ENCODE measurements around the gene WAC. TPM values are rescaled to one million over a fixed set of nuclear protein-coding genes. Genes with fewer than 3 reads are reported as not detected.

Gene WAC
- total RNA-seq, 2 donors from 2014 or later = 75.4 to 94.1 TPM

- Histone ChIP-seq H3K4me1 (no peaks in the 10 kb centered on the region), H3K9me3 (peaks cover 0 to 8% of the 10 kb centered on the region in 2 donors), H3K36me3 (peaks cover 25% of the 10 kb centered on the region), H3K4me3 (no peak overlapping the region), H3K27me3 (no peaks in the 10 kb centered on the region), H3K27ac (no peak overlapping the region)
- no peak for DNase-seq (ENCODE audit: low spot score)
- TF ChIP-seq CTCF (IDR thresholded peaks at IDR 0.05) = no peak
These were observed 9.1 kb upstream of the WAC start for GRCh38 chr10:28523725-28524252.

GRCh38 chr10:28530751-28531150 is 2.2 kb upstream of the WAC start:
- DNase-seq (ENCODE audit: low spot score) = no peak
- Histone ChIP-seq H3K4me3 (no peak overlapping the region), H3K36me3 (peaks cover 13% of the 10 kb centered on the region), H3K27me3 (no peaks in the 10 kb centered on the region), H3K9me3 (no peaks in the 10 kb centered on the region), H3K27ac (no peak overlapping the region), H3K4me1 (peaks cover 0 to 32% of the 10 kb centered on the region in 2 donors)
- no peak for TF ChIP-seq CTCF (IDR thresholded peaks at IDR 0.05)

- Histone ChIP-seq H3K36me3 (peaks cover 34% of the 10 kb centered on the region), H3K27me3 (no peaks in the 10 kb centered on the region), H3K9me3 (no peaks in the 10 kb centered on the region), H3K4me3 (peak overlapping the region; percentile 94 to 97), H3K27ac (peak overlapping the region; percentile 99), H3K4me1 (peaks cover 0 to 51% of the 10 kb centered on the region in 2 donors)
- TF ChIP-seq CTCF (IDR thresholded peaks at IDR 0.05) = no peak
- DNase-seq (ENCODE audit: low spot score) = no peak
These were observed 257 bp downstream of the WAC start for GRCh38 chr10:28533186-28533564.

- Histone ChIP-seq H3K36me3 (peaks cover 39% of the 10 kb centered on the region), H3K4me3 (peak overlapping the region; percentile 94 to 97), H3K9me3 (no peaks in the 10 kb centered on the region), H3K27me3 (no peaks in the 10 kb centered on the region), H3K4me1 (peaks cover 0 to 51% of the 10 kb centered on the region in 2 donors), H3K27ac (peak overlapping the region; percentile 99)
- DNase-seq (ENCODE audit: low spot score) = peak; percentile 70
- peak in 1 of 2 donors; percentile 11 for TF ChIP-seq CTCF (IDR thresholded peaks at IDR 0.05)
These were observed 820 bp downstream of the WAC start for GRCh38 chr10:28533571-28534304.

- TF ChIP-seq CTCF (IDR thresholded peaks at IDR 0.05) = no peak
- Histone ChIP-seq H3K36me3 (peaks cover 58% of the 10 kb centered on the region), H3K9me3 (no peaks in the 10 kb centered on the region)
These were observed 2.9 kb downstream of the WAC start for GRCh38 chr10:28535846-28536245.

More at GRCh38 chr10:28535846-28536245, 2.9 kb downstream of the WAC start:
- Histone ChIP-seq H3K4me3 (no peak overlapping the region), H3K27ac (no peak overlapping the region), H3K27me3 (no peaks in the 10 kb centered on the region), H3K4me1 (peaks cover 0 to 47% of the 10 kb centered on the region in 2 donors)
- DNase-seq (ENCODE audit: low spot score) = no peak

Measured in right atrium auricular region (tissue), 2 donors.